Gastroesophageal sphincter (tissue), 3 donors: Measurements from ENCODE around the gene PTPRN2.

Experiments
- EP300 ChIP-seq: sonication (generic); formaldehyde crosslinking; IDR thresholded peaks from one replicate; pipeline ENCODE4 v1.6.1; 2017; ENCODE audit warnings: antibody characterized with exemption, mild to moderate bottlenecking
- POLR2A ChIP-seq, 2 donors: fragments of 450-650 bp; IDR thresholded peaks; one replicate each; pipeline ENCODE4 v1.6.1; 2017; ENCODE audit warnings: antibody characterized with exemption in 2 of 2, mild to moderate bottlenecking in 2 of 2, moderate library complexity in 1 of 2
- POLR2AphosphoS5 ChIP-seq: sonication (generic); formaldehyde crosslinking; IDR thresholded peaks from one replicate; pipeline ENCODE4 v1.6.1; 2017; ENCODE audit warnings: antibody characterized with exemption
- TF ChIP-seq, protein P1 (sequence below), 4 experiments: fragments of 200-600 bp in 2 of 4; fragments of 450-650 bp in 2 of 4; sonication (generic) in 1 of 4; IDR thresholded peaks; one replicate each; pipeline ENCODE4 v1.5.1; 2017 to 2019; ENCODE audit warnings: antibody characterized with exemption in 4 of 4, mild to moderate bottlenecking in 2 of 4, moderate library complexity in 2 of 4

DNA sequence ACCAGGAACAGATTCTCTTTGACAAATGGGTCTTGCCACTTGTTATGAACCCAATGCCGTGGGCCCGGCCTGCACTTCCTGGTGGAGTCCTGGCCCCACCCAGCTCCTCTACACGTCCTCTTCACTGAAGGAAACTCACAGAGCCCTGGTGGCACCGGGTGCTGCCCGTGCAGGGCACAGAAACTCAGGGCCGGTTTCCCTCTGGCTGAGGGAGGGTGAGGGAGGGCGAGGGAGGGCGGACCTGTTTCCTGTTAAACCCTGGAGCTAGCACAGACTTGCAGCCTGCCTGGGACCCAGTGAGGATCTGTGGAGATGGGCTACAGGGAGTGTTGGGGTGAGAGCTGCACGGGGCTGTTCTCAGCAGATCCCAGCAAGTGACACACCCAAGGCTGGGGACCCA, 596.3 kb downstream of the PTPRN2 start:
- TF ChIP-seq, protein P1, sequence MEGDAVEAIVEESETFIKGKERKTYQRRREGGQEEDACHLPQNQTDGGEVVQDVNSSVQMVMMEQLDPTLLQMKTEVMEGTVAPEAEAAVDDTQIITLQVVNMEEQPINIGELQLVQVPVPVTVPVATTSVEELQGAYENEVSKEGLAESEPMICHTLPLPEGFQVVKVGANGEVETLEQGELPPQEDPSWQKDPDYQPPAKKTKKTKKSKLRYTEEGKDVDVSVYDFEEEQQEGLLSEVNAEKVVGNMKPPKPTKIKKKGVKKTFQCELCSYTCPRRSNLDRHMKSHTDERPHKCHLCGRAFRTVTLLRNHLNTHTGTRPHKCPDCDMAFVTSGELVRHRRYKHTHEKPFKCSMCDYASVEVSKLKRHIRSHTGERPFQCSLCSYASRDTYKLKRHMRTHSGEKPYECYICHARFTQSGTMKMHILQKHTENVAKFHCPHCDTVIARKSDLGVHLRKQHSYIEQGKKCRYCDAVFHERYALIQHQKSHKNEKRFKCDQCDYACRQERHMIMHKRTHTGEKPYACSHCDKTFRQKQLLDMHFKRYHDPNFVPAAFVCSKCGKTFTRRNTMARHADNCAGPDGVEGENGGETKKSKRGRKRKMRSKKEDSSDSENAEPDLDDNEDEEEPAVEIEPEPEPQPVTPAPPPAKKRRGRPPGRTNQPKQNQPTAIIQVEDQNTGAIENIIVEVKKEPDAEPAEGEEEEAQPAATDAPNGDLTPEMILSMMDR (IDR thresholded peaks at IDR 0.05): no peak
- TF ChIP-seq POLR2A (IDR thresholded peaks at IDR 0.05): no peak
- TF ChIP-seq POLR2AphosphoS5: no peak
- TF ChIP-seq EP300: no peak
